ENCODE data around the gene DOCK2. TPM values are rescaled to one million over a fixed set of nuclear protein-coding genes. Genes with fewer than 3 reads are reported as not detected.
A peak's percentile ranks its signal among the peaks of the same experiment; 100 is the strongest.

The DOCK2 gene
- total RNA-seq, 1 experiment from 2014 or later, result 0.20 TPM

GRCh38 chr5:169628892-169629291, 8.2 kb upstream of the DOCK2 start:
- Histone ChIP-seq H3K27me3 (no peaks in the 10 kb centered on the region), H3K4me1 (peaks cover 22% of the 10 kb centered on the region), H3K4me3 (no peak overlapping the region), H3K9me3 (replicated peaks) (no peaks in the 10 kb centered on the region), H3K27ac (no peak overlapping the region), H3K36me3 (no peaks in the 10 kb centered on the region)
- no peak for DNase-seq

GRCh38 chr5:169629847-169630548, 7.1 kb upstream of the DOCK2 start:
- 0 out of 2 replicates have a peak, but pooled peaks cover 3% of the 10 kb centered on the region for H3K9me3 ChIP-seq (replicated peaks)
- peak overlapping the region; percentile 71 for H3K27ac ChIP-seq
- H3K4me1 ChIP-seq, result peaks cover 22% of the 10 kb centered on the region

GRCh38 chr5:169631360-169631759, 5.7 kb upstream of the DOCK2 start:
- no peak overlapping the region for H3K4me3 ChIP-seq
- DNase-seq, result peak in 1 of 2 experiments; percentile 36

More at GRCh38 chr5:169629847-169630548, 7.1 kb upstream of the DOCK2 start:
- Histone ChIP-seq H3K27me3 (no peaks in the 10 kb centered on the region), H3K36me3 (no peaks in the 10 kb centered on the region), H3K4me3 (no peak overlapping the region)
- no peak for DNase-seq

GRCh38 chr5:169632946-169633345, 4.1 kb upstream of the DOCK2 start:
- Histone ChIP-seq H3K27me3 (no peaks in the 10 kb centered on the region), H3K27ac (no peak overlapping the region), H3K36me3 (no peaks in the 10 kb centered on the region), H3K9me3 (replicated peaks) (0 out of 2 replicates have a peak, but pooled peaks cover 3% of the 10 kb centered on the region), H3K4me3 (no peak overlapping the region), H3K4me1 (peaks cover 22% of the 10 kb centered on the region)
- no peak for DNase-seq

More at GRCh38 chr5:169631360-169631759, 5.7 kb upstream of the DOCK2 start:
- peaks cover 22% of the 10 kb centered on the region for H3K4me1 ChIP-seq
- H3K36me3 ChIP-seq, result no peaks in the 10 kb centered on the region
- H3K27ac ChIP-seq, result peak overlapping the region; percentile 71
- no peaks in the 10 kb centered on the region for H3K27me3 ChIP-seq
- H3K9me3 ChIP-seq (replicated peaks), result 0 out of 2 replicates have a peak, but pooled peaks cover 3% of the 10 kb centered on the region

GRCh38 chr5:169634606-169635005, 2.5 kb upstream of the DOCK2 start:
- DNase-seq, result no peak
- Histone ChIP-seq H3K36me3 (no peaks in the 10 kb centered on the region), H3K9me3 (replicated peaks) (0 out of 2 replicates have a peak, but pooled peaks cover 3% of the 10 kb centered on the region), H3K4me3 (no peak overlapping the region), H3K27ac (no peak overlapping the region), H3K27me3 (no peaks in the 10 kb centered on the region), H3K4me1 (peaks cover 22% of the 10 kb centered on the region)

GRCh38 chr5:169635936-169636335, 1.1 kb upstream of the DOCK2 start:
- peaks cover 11% of the 10 kb centered on the region for H3K4me1 ChIP-seq
- DNase-seq, result no peak

GRCh38 chr5:169636477-169637084, 494 bp upstream of the DOCK2 start:
- no peak overlapping the region for H3K4me3 ChIP-seq
- no peak for DNase-seq
- H3K27me3 ChIP-seq, result no peaks in the 10 kb centered on the region

More at GRCh38 chr5:169635936-169636335, 1.1 kb upstream of the DOCK2 start:
- H3K4me3 ChIP-seq, result no peak overlapping the region
- no peak overlapping the region for H3K27ac ChIP-seq
- no peaks in the 10 kb centered on the region for H3K36me3 ChIP-seq
- H3K9me3 ChIP-seq (replicated peaks), result 0 out of 2 replicates have a peak, but pooled peaks cover 3% of the 10 kb centered on the region
- H3K27me3 ChIP-seq, result no peaks in the 10 kb centered on the region

GRCh38 chr5:169637549-169638121, 560 bp downstream of the DOCK2 start:
- Histone ChIP-seq H3K4me1 (no peaks in the 10 kb centered on the region), H3K27me3 (no peaks in the 10 kb centered on the region), H3K4me3 (no peak overlapping the region), H3K36me3 (no peaks in the 10 kb centered on the region), H3K27ac (no peak overlapping the region), H3K9me3 (replicated peaks) (0 out of 2 replicates have a peak, but pooled peaks cover 3% of the 10 kb centered on the region)
- DNase-seq, result no peak

More at GRCh38 chr5:169636477-169637084, 494 bp upstream of the DOCK2 start:
- H3K27ac ChIP-seq, result no peak overlapping the region
- no peaks in the 10 kb centered on the region for H3K36me3 ChIP-seq
- peaks cover 6% of the 10 kb centered on the region for H3K4me1 ChIP-seq
- 0 out of 2 replicates have a peak, but pooled peaks cover 3% of the 10 kb centered on the region for H3K9me3 ChIP-seq (replicated peaks)

- H3K27ac ChIP-seq, result no peak overlapping the region
- H3K27me3 ChIP-seq, result no peaks in the 10 kb centered on the region
- H3K4me3 ChIP-seq, result no peak overlapping the region
- H3K36me3 ChIP-seq, result no peaks in the 10 kb centered on the region
- no peaks in the 10 kb centered on the region for H3K4me1 ChIP-seq
- DNase-seq, result no peak
- no peaks in the 10 kb centered on the region for H3K9me3 ChIP-seq (replicated peaks)
Measured at GRCh38 chr5:169641253-169641652, 4.2 kb downstream of the DOCK2 start.

GRCh38 chr5:169646856-169647255, 9.8 kb downstream of the DOCK2 start:
- DNase-seq, result no peak
- Histone ChIP-seq H3K4me1 (peaks cover 7% of the 10 kb centered on the region; the same call in 1 of the 2 replicates), H3K4me3 (no peak overlapping the region), H3K27me3 (no peaks in the 10 kb centered on the region), H3K36me3 (no peaks in the 10 kb centered on the region), H3K9me3 (replicated peaks) (no peaks in the 10 kb centered on the region), H3K27ac (no peak overlapping the region)

GRCh38 chr5:169647566-169647965, 10.5 kb downstream of the DOCK2 start:
- DNase-seq, result peak; percentile 16 to 41
- no peaks in the 10 kb centered on the region for H3K36me3 ChIP-seq
- no peaks in the 10 kb centered on the region for H3K9me3 ChIP-seq (replicated peaks)
- peaks cover 7% of the 10 kb centered on the region; the same call in 1 of the 2 replicates for H3K4me1 ChIP-seq
- peak overlapping the region; percentile 12; the same call in 1 of the 2 replicates for H3K27ac ChIP-seq
- no peaks in the 10 kb centered on the region for H3K27me3 ChIP-seq
- H3K4me3 ChIP-seq, result no peak overlapping the region

GRCh38 chr5:169648725-169649310, 11.7 kb downstream of the DOCK2 start:
- Histone ChIP-seq H3K27ac (no peak overlapping the region; the same call in 1 of the 2 replicates), H3K36me3 (no peaks in the 10 kb centered on the region), H3K4me1 (peaks cover 7% of the 10 kb centered on the region; the same call in 1 of the 2 replicates), H3K27me3 (0 out of 2 replicates have a peak, but pooled peaks cover 4% of the 10 kb centered on the region), H3K4me3 (no peak overlapping the region), H3K9me3 (replicated peaks) (no peaks in the 10 kb centered on the region)
- DNase-seq, result peak; percentile 57 to 60

GRCh38 chr5:169649486-169649885, 12.4 kb downstream of the DOCK2 start:
- no peak overlapping the region for H3K4me3 ChIP-seq
- H3K9me3 ChIP-seq (replicated peaks), result no peaks in the 10 kb centered on the region
- 0 out of 2 replicates have a peak, but pooled peaks cover 4% of the 10 kb centered on the region for H3K27me3 ChIP-seq
- no peak for DNase-seq
- no peaks in the 10 kb centered on the region for H3K36me3 ChIP-seq
- peaks cover 7% of the 10 kb centered on the region; the same call in 1 of the 2 replicates for H3K4me1 ChIP-seq
- H3K27ac ChIP-seq, result no peak overlapping the region

GRCh38 chr5:169650701-169651331, 13.7 kb downstream of the DOCK2 start:
- Histone ChIP-seq H3K36me3 (no peaks in the 10 kb centered on the region), H3K27ac (no peak overlapping the region), H3K9me3 (replicated peaks) (no peaks in the 10 kb centered on the region), H3K27me3 (0 out of 2 replicates have a peak, but pooled peaks cover 4% of the 10 kb centered on the region), H3K4me1 (peaks cover 7% of the 10 kb centered on the region; the same call in 1 of the 2 replicates), H3K4me3 (no peak overlapping the region)
- no peak for DNase-seq

Measured in SJCRH30 (cell line).